ENCODE results near the gene HSPD1. TPM values are rescaled to one million over a fixed set of nuclear protein-coding genes. Genes with fewer than 3 reads are reported as not detected.

Gene HSPD1
- total RNA-seq (2022; extraction: Qiagen RNA extraction): 567 to 637 TPM (median 602 TPM) in 5 replicates

GRCh38 chr2:197499594-197500502 lies at the start of gene HSPD1, which contains the start of gene HSPE1:
TSS of gene HSPD1 (minus strand) at chr2:197499840. CDS start at chr2:197498848, 992 bp downstream.
TSS of gene HSPE1 (plus strand) at chr2:197500379. CDS start at chr2:197500437, 58 bp downstream.

GRCh38 chr2:197515739-197516392 lies 16.2 kb upstream of the HSPD1 start, which contains the start of gene MOB4:
TSS of gene MOB4 (plus strand) at chr2:197516066. CDS start at chr2:197516087, 21 bp downstream.

GRCh38 chr2:197453123-197453913 lies 46.3 kb downstream of the HSPD1 start, which contains the start of gene COQ10B:
TSS of gene COQ10B (plus strand) at chr2:197453552. CDS start at chr2:197453561, 9 bp downstream.

Other genes with a start within 250 kb of the HSPD1 start
- gene ANKRD44, start 189.1 kb downstream of the HSPD1 start, total RNA-seq (2022; extraction: Qiagen RNA extraction): 1.2 to 3.3 TPM (median 2.7 TPM) in 5 replicates
- gene SF3B1, start 64.8 kb downstream of the HSPD1 start, total RNA-seq (2022; extraction: Qiagen RNA extraction): 109 to 150 TPM (median 130 TPM) in 5 replicates
- 15.2 to 18.6 TPM (median 18.1 TPM) in 5 replicates for gene COQ10B, start 46.3 kb downstream of the HSPD1 start, total RNA-seq (2022; extraction: Qiagen RNA extraction)
- 400 to 891 TPM (median 465 TPM) in 5 replicates for gene HSPE1, start 539 bp upstream of the HSPD1 start, total RNA-seq (2022; extraction: Qiagen RNA extraction)
- gene MOB4, start 16.2 kb upstream of the HSPD1 start, total RNA-seq (2022; extraction: Qiagen RNA extraction): 20.0 to 32.3 TPM (median 27.3 TPM) in 5 replicates
- gene RFTN2, start 175.7 kb upstream of the HSPD1 start, total RNA-seq (2022; extraction: Qiagen RNA extraction): 0.02 TPM in 1 of 5 replicates, not detected in the others
- gene MARS2, start 205.5 kb upstream of the HSPD1 start, total RNA-seq (2022; extraction: Qiagen RNA extraction): 10.8 to 11.9 TPM (median 11.6 TPM) in 5 replicates

All from A549 treated with Mapracorat at 1 μM for 4 hours (cell line).